GM23338 (cell line): ENCODE measurements around the gene CABLES2. TPM values are rescaled to one million over a fixed set of nuclear protein-coding genes. Genes with fewer than 3 reads are reported as not detected.

Experiments
- ATAC-seq: fragments of 200-7000 bp; cut with Tn5 transposase; 3 replicates; pipeline ENCODE4 v1.9.1; 2020
- DNase-seq: peaks from one replicate; pipeline ENCODE4 v3.0.0-alpha.2; 2015; ENCODE audit warnings: low spot score
- H2AFZ ChIP-seq: fragments of 200-600 bp; sonication (generic); 2 replicates; pipeline ENCODE4 v1.8.0; 2016; ENCODE audit warnings: antibody characterized with exemption, mild to moderate bottlenecking, moderate library complexity
- H3F3A ChIP-seq: fragments of 200-600 bp; sonication (generic); replicated peaks from 2 replicates; pipeline ENCODE4 v1.8.0; 2017; ENCODE audit warnings: antibody characterized with exemption, mixed run types, low read depth
- H3K27ac ChIP-seq: fragments of 200-600 bp; sonication (generic); 2 replicates; pipeline ENCODE4 v1.6.1; 2016; ENCODE audit warnings: low read depth
- H3K27me3 ChIP-seq: fragments of 200-600 bp; sonication (generic); 2 replicates; pipeline ENCODE4 v1.8.0; 2016; ENCODE audit warnings: mild to moderate bottlenecking, mixed run types, moderate library complexity; ENCODE audit not compliant: insufficient read depth
- H3K36me3 ChIP-seq: fragments of 200-600 bp; sonication (generic); 2 replicates; pipeline ENCODE4 v1.8.0; 2016; ENCODE audit warnings: mild to moderate bottlenecking; ENCODE audit not compliant: insufficient read depth
- H3K4me1 ChIP-seq: fragments of 200-600 bp; sonication (generic); 2 replicates; pipeline ENCODE4 v1.8.0; 2016; ENCODE audit warnings: mild to moderate bottlenecking, moderate library complexity; ENCODE audit not compliant: insufficient read depth
- H3K4me2 ChIP-seq: fragments of 200-600 bp; sonication (generic); 2 replicates; pipeline ENCODE4 v1.7.1; 2017; ENCODE audit warnings: mixed run types
- H3K4me3 ChIP-seq: fragments of 200-600 bp; sonication (generic); 2 replicates; pipeline ENCODE4 v1.6.1; 2016; ENCODE audit warnings: mixed run types
- H3K79me2 ChIP-seq: fragments of 200-600 bp; sonication (generic); replicated peaks from 2 replicates; pipeline ENCODE4 v1.8.0; 2017; ENCODE audit warnings: mild to moderate bottlenecking; ENCODE audit not compliant: insufficient read depth
- H3K9me2 ChIP-seq: fragments of 200-600 bp; sonication (generic); 2 replicates; pipeline ENCODE4 v1.8.0; 2017; ENCODE audit not compliant: insufficient read depth
- H4K20me1 ChIP-seq: fragments of 200-600 bp; sonication (generic); replicated peaks from 2 replicates; pipeline ENCODE4 v1.8.0; 2017; ENCODE audit warnings: mild to moderate bottlenecking; ENCODE audit not compliant: insufficient read depth
- H3K27ac Mint-ChIP-seq: 2 replicates; pipeline ENCODE4 v1.8.0; 2020; ENCODE audit warnings: inconsistent platforms, mild to moderate bottlenecking, moderate library complexity, mixed read lengths
- H3K27me3 Mint-ChIP-seq: 3 replicates; pipeline ENCODE4 v1.8.0; 2022; ENCODE audit warnings: low read depth, mild to moderate bottlenecking, moderate library complexity, mixed read lengths, inconsistent platforms; ENCODE audit not compliant: insufficient read depth, poor library complexity
- H3K36me3 Mint-ChIP-seq: 3 replicates; pipeline ENCODE4 v1.8.0; 2021; ENCODE audit warnings: low read depth, mild to moderate bottlenecking, inconsistent platforms, moderate library complexity, mixed read lengths
- H3K4me1 Mint-ChIP-seq: 3 replicates; pipeline ENCODE4 v1.8.0; 2020; ENCODE audit warnings: mild to moderate bottlenecking, inconsistent platforms, mixed read lengths
- H3K4me3 Mint-ChIP-seq: 3 replicates; pipeline ENCODE4 v1.8.0; 2021; ENCODE audit warnings: moderate library complexity, mild to moderate bottlenecking, inconsistent platforms, mixed read lengths
- H3K9me3 Mint-ChIP-seq: 3 replicates; pipeline ENCODE4 v1.8.0; 2020; ENCODE audit warnings: moderate library complexity, mild to moderate bottlenecking, inconsistent platforms, mixed read lengths
- POLR2AphosphoS5 ChIP-seq: IDR thresholded peaks from 2 replicates; pipeline ENCODE4 v1.6.1; 2016; ENCODE audit warnings: antibody characterized with exemption, low read depth
- ZNF114 ChIP-seq: fragments of 250-450 bp; sonication (Bioruptor Pico); IDR thresholded peaks from 2 replicates; pipeline ENCODE4 v1.5.0; 2020; ENCODE audit warnings: mild to moderate bottlenecking, moderate library complexity
- ZNF462 ChIP-seq: fragments of 250-450 bp; sonication (Bioruptor Pico); IDR thresholded peaks from 2 replicates; pipeline ENCODE4 v1.5.0; 2020; ENCODE audit warnings: mild to moderate bottlenecking, moderate library complexity
- polyA plus RNA-seq: library from polyadenylated mRNA; unstranded; fragments of >200 nt; fragmentation: Nextera tagmentation; extraction: Ambion mirVana; gene quantifications from 2 replicates; pipeline ENCODE4 v1.2.1, GENCODE V29; 2016
- total RNA-seq: library from RNA; depleted of rRNA; stranded (reverse); fragments of >200 nt; shearing (Covaris generic); gene quantifications from 2 replicates; pipeline ENCODE4 v1.2.3, GENCODE V29; 2014

The CABLES2 gene
- total and polyA plus RNA-seq, 2 experiments from 2014 or later = 4.3 to 12.7 TPM

GRCh38 chr20:62429455-62430310, 22.6 kb upstream of the CABLES2 start:
- ATAC-seq (no peak), DNase-seq (no peak)
- Histone ChIP-seq H3K27ac (no peak overlapping the region), H3K4me2 (no peak overlapping the region), H3K4me1 (peaks cover 27% of the 10 kb centered on the region), H3K79me2 (no peaks in the 10 kb centered on the region), H3K4me3 (no peak overlapping the region), H3K36me3 (no peaks in the 10 kb centered on the region), H4K20me1 (no peaks in the 10 kb centered on the region), H2AFZ (no peak overlapping the region), H3K9me2 (no peaks in the 10 kb centered on the region), H3F3A (peaks cover 9% of the 10 kb centered on the region; the same call in 1 of the 2 replicates), H3K27me3 (no peaks in the 10 kb centered on the region)
- no peaks in the 10 kb centered on the region for H3K9me3 Mint-ChIP-seq
- TF ChIP-seq ZNF114 (CRISPR knock-in tag) (no peak), ZNF462 (CRISPR knock-in tag) (no peak), POLR2AphosphoS5 (no peak)
- no peak overlapping the region for H3K4me3 Mint-ChIP-seq
- H3K4me1 Mint-ChIP-seq = peaks cover 43% of the 10 kb centered on the region
- H3K27ac Mint-ChIP-seq = no peak overlapping the region
- H3K36me3 Mint-ChIP-seq = no peaks in the 10 kb centered on the region
- peaks cover 8% of the 10 kb centered on the region for H3K27me3 Mint-ChIP-seq
